ENCODE results near the gene PCSK6. TPM values are rescaled to one million over a fixed set of nuclear protein-coding genes. Genes with fewer than 3 reads are reported as not detected.
"Not testable (repeated sequence)": the region's sequence is repeated elsewhere in the genome, so short reads cannot be mapped to it uniquely, and the experiment has no call there.

PCSK6 gene
- total RNA-seq, 1 donor from 2014 or later: 3.7 TPM

DNA sequence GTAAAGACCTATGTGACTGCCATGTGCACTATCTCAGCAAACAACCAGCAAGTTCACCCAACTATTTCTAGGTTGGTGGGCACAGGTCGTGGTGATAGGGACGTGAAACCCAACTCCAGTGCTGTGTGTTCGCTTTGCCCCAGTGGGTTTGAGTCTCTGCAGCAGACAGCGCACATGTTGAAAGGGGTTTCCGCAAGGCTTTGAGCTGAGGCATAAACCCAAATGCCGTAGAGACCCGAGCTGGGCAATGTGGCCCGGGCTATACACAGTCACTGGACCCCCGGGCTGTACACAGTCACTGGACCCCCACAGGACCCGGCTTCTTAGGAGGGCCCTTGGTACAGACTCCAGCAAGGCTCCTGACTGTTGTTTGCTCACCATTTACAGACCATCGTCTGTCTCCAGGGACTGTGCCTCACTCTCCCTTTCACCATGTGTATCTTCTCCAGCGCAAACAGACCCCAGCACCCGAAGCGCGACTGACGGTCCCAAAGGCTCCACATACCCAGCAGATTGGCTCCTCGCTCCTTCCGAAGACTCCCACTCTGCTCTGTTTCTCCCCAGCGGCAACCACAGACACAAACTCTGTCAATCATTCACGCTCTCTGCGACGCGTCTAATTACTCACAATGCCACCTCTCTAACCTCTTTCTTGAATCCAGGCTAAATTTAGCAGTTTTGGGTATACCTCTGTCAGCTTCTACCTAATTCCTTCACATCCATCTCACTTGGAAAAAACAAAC lies 31.2 kb downstream of the PCSK6 start:
- no peak for DNase-seq (ENCODE audit: low read depth)
- no peak for TF ChIP-seq CTCF (conservative IDR thresholded peaks at IDR 0.05; ENCODE audit: low read depth, low read length)

GRCh38 chr15:101457696-101458095 lies 31.8 kb downstream of the PCSK6 start:
- H3K4me3 ChIP-seq (ENCODE audit: low read depth, low read length): no peak overlapping the region
- TF ChIP-seq CTCF (conservative IDR thresholded peaks at IDR 0.05; ENCODE audit: low read depth, low read length): no peak
- DNase-seq (ENCODE audit: low read depth): no peak

More for the DNA sequence above, 31.2 kb downstream of the PCSK6 start:
- H3K4me3 ChIP-seq (ENCODE audit: low read depth, low read length): no peak overlapping the region

DNA sequence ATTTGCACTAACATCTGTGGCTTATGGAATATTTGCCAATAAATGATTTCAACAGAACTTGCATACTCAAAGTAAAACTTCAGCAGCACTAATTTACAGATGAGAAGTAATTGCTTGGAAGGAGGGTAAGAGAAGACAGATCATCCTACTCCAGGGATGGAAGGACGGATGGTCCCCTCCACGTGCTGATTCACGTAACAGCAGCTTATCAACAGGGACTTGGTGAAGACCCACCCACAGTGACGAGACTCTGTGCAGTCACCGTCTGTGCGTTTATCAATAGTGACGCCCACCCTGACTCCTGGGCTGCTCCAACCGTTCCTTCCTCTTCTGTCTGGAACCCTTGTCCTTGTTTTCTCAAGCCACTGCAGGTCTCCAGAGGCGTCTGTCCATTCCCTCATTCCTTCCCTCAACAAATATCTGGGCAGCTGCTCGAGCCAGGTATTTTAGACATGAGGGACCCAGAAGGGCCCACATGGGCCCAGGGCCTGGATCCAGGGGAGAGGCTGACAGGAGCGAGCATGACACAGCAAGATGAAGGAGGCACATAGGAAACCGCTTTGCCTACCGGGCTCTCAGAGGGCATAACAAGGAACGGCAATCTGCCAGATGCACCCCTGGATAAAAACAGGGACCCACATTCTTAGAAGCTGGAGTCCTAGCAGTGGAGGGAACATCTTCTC lies 33.3 kb downstream of the PCSK6 start:
- DNase-seq (ENCODE audit: low read depth): no peak
- H3K4me3 ChIP-seq (ENCODE audit: low read depth, low read length): no peak overlapping the region
- TF ChIP-seq CTCF (conservative IDR thresholded peaks at IDR 0.05; ENCODE audit: low read depth, low read length): no peak

DNA sequence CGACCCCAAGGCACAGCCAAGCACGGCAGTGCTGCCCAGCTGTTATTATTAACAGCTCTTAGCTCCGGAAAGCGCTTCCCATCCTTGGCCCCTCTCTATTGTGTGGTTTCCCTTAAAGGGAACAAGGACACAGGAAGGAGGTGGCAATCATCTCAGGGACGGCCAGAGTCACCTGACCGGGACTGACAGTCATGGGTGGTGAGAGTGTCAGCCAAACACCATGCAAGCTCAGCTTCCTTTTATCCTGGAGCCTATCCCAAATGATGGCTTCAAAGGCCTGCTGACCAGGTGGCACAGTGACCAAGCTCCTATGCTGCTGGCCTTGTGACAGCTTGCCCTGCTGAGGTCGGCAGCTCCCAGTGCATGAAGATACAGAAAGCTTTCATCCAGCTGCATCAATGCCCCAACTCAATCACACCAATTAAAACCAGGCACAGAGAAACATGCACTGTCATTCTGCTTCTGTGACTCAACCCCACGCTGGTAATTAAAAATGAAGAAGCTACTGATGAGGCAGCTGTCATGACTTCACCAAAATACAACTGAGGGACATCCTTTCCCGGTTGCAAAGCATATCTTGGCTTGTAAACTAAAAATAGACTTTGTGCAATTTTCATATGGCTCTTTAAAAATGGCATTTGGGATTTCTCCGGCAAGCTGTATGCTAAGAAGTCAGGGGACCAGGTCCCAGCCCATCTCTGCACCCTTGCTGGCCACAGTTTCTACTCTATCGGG lies 34.0 kb downstream of the PCSK6 start:
- no peak for DNase-seq (ENCODE audit: low read depth)
- TF ChIP-seq CTCF (conservative IDR thresholded peaks at IDR 0.05; ENCODE audit: low read depth, low read length): no peak

GRCh38 chr15:101454781-101455180 lies 34.7 kb downstream of the PCSK6 start:
- not testable (repeated sequence) for DNase-seq (ENCODE audit: low read depth); H3K4me3 ChIP-seq (ENCODE audit: low read depth, low read length)

More for the DNA sequence above, 34.0 kb downstream of the PCSK6 start:
- H3K4me3 ChIP-seq (ENCODE audit: low read depth, low read length): no peak overlapping the region

- no peak for TF ChIP-seq CTCF (conservative IDR thresholded peaks at IDR 0.05; ENCODE audit: low read depth, low read length)
- H3K4me3 ChIP-seq (ENCODE audit: low read depth, low read length): no peak overlapping the region
- no peak for DNase-seq (ENCODE audit: low read depth)
Measured at GRCh38 chr15:101454365-101454764, 35.1 kb downstream of the PCSK6 start.
